ENCODE measurements around the gene LIG4. TPM values are rescaled to one million over a fixed set of nuclear protein-coding genes. Genes with fewer than 3 reads are reported as not detected.
"Not testable (repeated sequence)": the region's sequence is repeated elsewhere in the genome, so short reads cannot be mapped to it uniquely, and the experiment has no call there.

The LIG4 gene
- total RNA-seq, result 7.7 TPM
- long read RNA-seq, full-length matches to known transcripts, result 7 of 11 reads
- long read RNA-seq, partial matches to known transcripts, result 2 of 11 reads
- long read RNA-seq, other reads (novel, unspliced or antisense), result 2 of 11 reads

GRCh38 chr13:108215436-108215835 lies at the start of gene LIG4:
Gene LIG4 (minus strand): TSS chr13:108215536. CDS start chr13:108211268, 4,268 bp downstream.
- peak; percentile 95 for DNase-seq
- ATAC-seq, result peak; percentile 84
- intact Hi-C loops (cut with micrococcal nuclease), result no loop called here

DNA sequence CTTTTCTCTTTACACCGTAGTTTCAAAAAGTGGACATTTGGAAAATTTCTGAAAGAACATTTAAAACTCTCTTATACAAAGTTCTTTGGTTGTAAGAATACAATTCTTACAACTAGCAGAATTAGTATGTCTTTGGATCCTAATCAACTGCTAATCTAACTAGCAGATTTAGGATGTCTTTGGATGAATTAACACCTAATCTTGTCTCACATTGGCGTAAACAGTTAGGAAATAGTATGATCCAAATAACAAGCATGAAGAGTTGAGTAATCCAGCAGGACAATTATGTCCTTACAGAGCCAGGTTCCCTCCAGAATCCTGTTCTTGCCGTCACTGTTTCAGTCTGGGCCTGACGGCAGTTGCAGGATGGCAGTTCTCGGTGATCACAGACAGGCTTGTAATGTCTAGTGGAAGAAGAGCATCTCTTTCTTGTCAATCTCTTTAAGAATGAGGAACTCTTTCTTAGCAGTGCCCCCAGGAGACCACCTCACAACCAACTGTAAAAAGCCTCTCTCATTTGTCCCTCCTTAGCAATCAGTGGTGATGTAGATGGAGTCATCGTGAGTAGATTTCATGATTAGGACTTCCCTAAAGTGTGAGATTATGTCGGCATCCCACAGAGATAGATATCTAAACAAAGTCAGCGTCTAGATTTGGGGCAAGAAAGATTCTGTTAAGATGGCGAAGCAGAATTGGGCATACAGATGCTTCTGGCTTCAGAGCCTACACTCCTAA lies 48.5 kb upstream of the LIG4 start:
- no peak for ATAC-seq
- intact Hi-C loops (cut with micrococcal nuclease), result no loop called here
- no peak for DNase-seq

- DNase-seq, result no peak
- intact Hi-C loops (cut with micrococcal nuclease), result no loop called here
- no peak for ATAC-seq
Measured at GRCh38 chr13:108257248-108257647, 41.9 kb upstream of the LIG4 start.

DNA sequence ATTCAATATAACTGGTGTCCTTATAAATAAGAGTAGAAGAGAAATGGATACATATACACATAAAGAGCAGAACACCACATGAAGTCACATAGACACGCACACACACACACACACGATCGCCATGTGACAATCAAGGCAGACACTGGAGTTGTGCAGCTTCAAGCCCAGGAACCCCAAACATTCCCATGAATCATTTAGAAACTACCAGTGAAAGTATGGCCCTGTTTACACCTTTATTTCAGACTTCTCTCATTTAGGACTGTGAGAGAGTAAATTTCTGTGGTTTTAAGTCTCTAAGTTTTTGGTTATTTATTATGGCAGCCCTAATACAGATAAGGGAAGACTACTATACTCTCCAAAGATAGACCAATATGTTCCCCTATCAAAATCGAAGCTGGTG lies 33.8 kb upstream of the LIG4 start:
- DNase-seq (no peak), ATAC-seq (no peak)
- intact Hi-C loops (cut with micrococcal nuclease), result no loop called here

GRCh38 chr13:108230377-108230776 lies 15.0 kb upstream of the LIG4 start:
- DNase-seq (no peak), ATAC-seq (no peak)
- intact Hi-C loops (cut with micrococcal nuclease), result no loop called here

DNA sequence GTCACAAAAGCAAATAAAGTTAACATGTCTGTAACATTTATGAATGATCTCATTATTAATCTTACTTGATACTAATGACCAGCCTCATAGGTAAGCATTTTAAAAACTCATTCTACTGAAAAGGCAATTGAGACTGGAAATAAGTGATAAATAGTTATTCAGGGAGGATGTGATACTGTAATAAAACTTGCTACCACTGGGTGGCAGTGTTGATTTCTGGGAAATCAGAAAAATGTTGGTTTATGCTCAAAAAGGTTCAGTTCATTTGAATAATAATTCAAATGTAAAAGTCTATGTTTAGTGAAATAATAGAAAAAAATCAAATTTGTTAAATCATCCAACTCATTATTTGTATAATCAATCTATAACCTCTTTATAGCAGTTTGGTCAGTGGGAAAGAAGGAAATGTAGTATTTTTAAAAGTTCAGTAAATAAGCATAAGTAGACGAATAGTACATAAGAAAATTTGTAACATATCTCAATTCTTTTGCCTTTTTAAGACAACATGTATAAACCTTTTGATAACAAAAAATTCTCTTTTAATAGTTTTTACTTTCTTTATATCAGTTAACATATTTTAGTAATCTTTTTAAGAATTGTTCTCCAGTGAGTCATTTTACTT lies 12.4 kb upstream of the LIG4 start:
- intact Hi-C loops (cut with micrococcal nuclease), result no loop called here
- no peak for ATAC-seq
- DNase-seq, result no peak

DNA sequence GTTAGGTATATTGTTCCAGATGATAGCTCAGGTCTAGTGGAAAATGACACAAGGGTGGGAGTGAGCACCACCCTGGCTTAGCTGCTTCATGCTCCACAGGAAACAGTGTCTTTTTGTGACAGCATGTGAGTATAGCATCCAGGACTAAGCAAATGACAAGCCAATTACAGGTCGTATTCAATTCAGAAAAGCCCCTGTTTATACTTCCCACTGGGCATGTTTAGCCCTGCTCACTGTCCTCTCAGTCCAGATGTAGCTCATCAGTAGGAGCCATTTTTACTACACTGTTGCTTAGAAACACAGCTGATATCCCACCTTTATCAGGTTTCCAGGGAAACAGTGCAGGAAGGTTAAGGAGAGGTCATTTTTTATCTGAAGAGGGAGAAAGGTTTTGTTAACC lies 10.8 kb upstream of the LIG4 start:
- intact Hi-C loops (cut with micrococcal nuclease), result no loop called here
- DNase-seq (no peak), ATAC-seq (peak; percentile 56)

DNA sequence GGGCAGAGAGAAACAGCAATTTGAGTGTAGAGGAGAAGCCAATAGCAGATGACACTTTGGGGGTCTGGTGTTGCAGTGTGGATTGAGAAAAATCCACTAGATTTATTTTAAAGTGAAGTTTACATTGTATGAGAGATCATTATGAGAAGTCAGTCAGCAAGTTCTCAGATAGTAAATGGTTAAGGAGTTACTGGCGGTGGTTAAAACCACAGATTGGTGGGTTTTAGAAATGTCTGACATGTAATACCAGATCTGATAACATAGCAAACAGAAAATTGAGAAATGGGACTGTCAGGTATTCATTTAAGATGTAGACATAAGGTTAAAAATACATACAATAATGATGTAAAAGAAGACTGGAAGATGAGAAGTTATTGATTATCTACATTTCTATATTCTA lies 10.1 kb upstream of the LIG4 start:
- DNase-seq (no peak), ATAC-seq (no peak)
- intact Hi-C loops (cut with micrococcal nuclease), result no loop called here

DNA sequence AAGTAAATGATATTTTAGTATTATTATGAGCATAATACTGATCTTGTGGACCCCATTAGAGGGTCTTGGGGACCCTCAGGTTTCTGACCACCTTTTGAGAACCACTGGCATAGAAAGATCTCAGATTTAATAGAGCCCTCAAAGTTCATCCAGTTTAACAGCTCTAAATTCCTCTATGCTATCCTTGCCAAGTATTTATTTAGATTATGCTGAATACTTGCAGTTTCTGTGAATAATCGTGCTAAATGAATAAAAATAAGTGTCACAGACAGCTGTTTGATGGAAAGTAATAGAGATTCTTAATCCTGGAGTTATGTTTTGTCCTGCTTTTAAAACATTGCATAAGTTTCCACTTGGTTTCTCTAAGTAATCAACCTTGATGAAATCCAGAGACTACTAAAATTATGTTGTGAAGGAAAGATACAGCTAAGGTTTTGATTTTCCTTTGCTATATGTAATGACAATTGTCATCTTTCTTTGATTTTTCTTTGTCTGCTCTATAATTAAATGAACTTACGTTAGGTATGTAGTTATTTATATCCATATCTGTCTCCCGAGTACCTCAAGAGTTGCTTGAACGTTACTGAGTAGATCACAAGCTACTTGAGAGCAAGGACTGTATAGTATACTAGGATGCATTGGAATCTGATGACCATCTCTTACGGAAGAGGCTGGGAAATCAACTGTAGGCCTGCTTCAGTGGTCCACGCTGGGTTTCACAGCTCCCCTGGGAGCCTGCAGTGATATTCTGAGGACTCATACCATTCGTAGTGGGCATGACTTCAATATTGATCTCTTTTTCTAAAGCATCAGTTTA lies 8.6 kb upstream of the LIG4 start:
- peak; percentile 35 for ATAC-seq
- intact Hi-C loops (cut with micrococcal nuclease), result no loop called here
- DNase-seq, result no peak

DNA sequence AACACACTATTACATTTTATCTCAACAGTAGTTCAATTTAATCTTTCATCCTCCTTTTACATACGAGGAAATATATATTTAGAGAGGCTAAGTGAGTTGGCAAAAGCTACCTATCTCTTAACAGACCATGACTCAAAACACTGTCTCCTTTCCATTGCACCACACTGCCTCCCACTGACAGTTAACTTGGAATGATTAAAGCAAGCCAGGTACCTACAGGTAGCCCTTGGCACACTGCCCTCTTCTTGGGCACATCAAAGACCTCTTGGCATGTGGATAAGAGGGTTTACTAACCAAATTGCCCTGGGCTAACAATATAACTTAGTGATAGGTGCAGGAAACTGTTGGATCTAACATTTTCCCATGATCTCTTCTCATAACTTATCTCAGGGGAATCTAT lies 4.7 kb upstream of the LIG4 start:
- ATAC-seq (no peak), DNase-seq (no peak)
- intact Hi-C loops (cut with micrococcal nuclease), result no loop called here

- ATAC-seq, result peak; percentile 89
- intact Hi-C loops (cut with micrococcal nuclease), result no loop called here
- peak; percentile 95 for DNase-seq
Measured at GRCh38 chr13:108218044-108218974, 3.0 kb upstream of the LIG4 start, which contains the start of gene ABHD13. Gene ABHD13 (plus strand): TSS chr13:108218392. CDS start chr13:108229219, 10,827 bp downstream.

GRCh38 chr13:108217307-108218043 lies 2.1 kb upstream of the LIG4 start:
- ATAC-seq, result peak; percentile 1
- intact Hi-C loops (cut with micrococcal nuclease); DNase-seq: not testable (repeated sequence)

- no peak for ATAC-seq
- intact Hi-C loops (cut with micrococcal nuclease), result no loop called here
- DNase-seq, result peak; percentile 32
Measured at GRCh38 chr13:108214441-108215271, 680 bp downstream of the LIG4 start.

GRCh38 chr13:108213946-108214345 lies 1.4 kb downstream of the LIG4 start:
- ATAC-seq (no peak), DNase-seq (no peak)
- intact Hi-C loops (cut with micrococcal nuclease), result no loop called here

GRCh38 chr13:108212886-108213285 lies 2.5 kb downstream of the LIG4 start:
- DNase-seq (no peak), ATAC-seq (no peak)
- intact Hi-C loops (cut with micrococcal nuclease), result no loop called here

- ATAC-seq (no peak), DNase-seq (no peak)
- intact Hi-C loops (cut with micrococcal nuclease), result no loop called here
Measured at GRCh38 chr13:108210551-108210950, 4.8 kb downstream of the LIG4 start.

- no peak for DNase-seq
- ATAC-seq, result no peak
- intact Hi-C loops (cut with micrococcal nuclease), result no loop called here
Measured at GRCh38 chr13:108200781-108201398, 14.4 kb downstream of the LIG4 start.
